Testis (tissue), 2 donors: Measurements from ENCODE around the gene BCL6B.

Source experiments
- CTCF ChIP-seq, 3 experiments: fragments of 450-650 bp in 2 of 3; fragments of 200-600 bp in 1 of 3; sonication (generic) in 1 of 3; IDR thresholded peaks; one replicate each; pipeline ENCODE4 v1.5.1; 2016 to 2019; ENCODE audit warnings: antibody characterized with exemption in 3 of 3, mild to moderate bottlenecking in 2 of 3, moderate library complexity in 1 of 3
- POLR2A ChIP-seq: fragments of 450-650 bp; IDR thresholded peaks from one replicate; pipeline ENCODE4 v1.6.1; 2017; ENCODE audit warnings: antibody characterized with exemption, mild to moderate bottlenecking, moderate library complexity

- TF ChIP-seq CTCF (IDR thresholded peaks at IDR 0.05) (no peak), POLR2A (no peak)
Observed at GRCh38 chr17:7070712-7071111, 47.9 kb downstream of the BCL6B start.
